Endothelial cell of umbilical vein (primary cell): Measurements from ENCODE around the gene CHST11. TPM values are rescaled to one million over a fixed set of nuclear protein-coding genes. Genes with fewer than 3 reads are reported as not detected.

Experiments used
- BruUV-seq: library from RNA; stranded (reverse); fragments of 400-500 nt; replicated peaks from 2 replicates; lab custom pipeline; 2021; lab: Mats Ljungman, UMichigan
- CTCF ChIA-PET: fragments of 300-600, 350-600 bp; sonication (Branson Sonifier 250); formaldehyde crosslinking; loops from one replicate; lab custom pipeline; 2021; ENCODE audit warnings: antibody characterized with exemption, inconsistent platforms; lab: Charles Lee
- POLR2A ChIA-PET: fragments of 300-600, 350-600 bp; sonication (Branson Sonifier 250); formaldehyde crosslinking; loops from one replicate; lab custom pipeline; 2021; ENCODE audit warnings: antibody characterized with exemption, inconsistent platforms; lab: Charles Lee
- DNase-seq: peaks from one replicate; pipeline ENCODE4 v3.0.0-alpha.2; 2011; ENCODE audit warnings: low read depth, low spot score
- FAIRE-seq: peaks from 2 replicates; lab custom pipeline; 2011; peaks lifted over from hg19 to GRCh38; lab: Jason Lieb, UNC
- H2AFZ ChIP-seq: 2 replicates; pipeline ENCODE4 v1.6.0; 2012; ENCODE audit warnings: low read depth, low read length, control low read depth, inconsistent platforms
- H3K27ac ChIP-seq: 2 replicates; pipeline ENCODE4 v1.5.1; 2011; ENCODE audit warnings: low read depth, mild to moderate bottlenecking, control low read depth, low read length, moderate library complexity; ENCODE audit not compliant: insufficient read depth
- H3K27me3 ChIP-seq, 2 experiments: 2 replicates each; pipeline versions ENCODE4 v1.6.0 to v1.6.1; 2011; ENCODE audit warnings: low read length in 2 of 2, mixed read lengths in 1 of 2; ENCODE audit not compliant: control insufficient read depth in 2 of 2, insufficient read depth in 2 of 2
- H3K36me3 ChIP-seq, 2 experiments: 2 replicates in 1 of 2; 3 replicates in 1 of 2; pipeline ENCODE4 v1.5.1; 2011; ENCODE audit warnings: low read length in 2 of 2, mild to moderate bottlenecking in 1 of 2, moderate library complexity in 1 of 2; ENCODE audit not compliant: control insufficient read depth in 2 of 2, insufficient read depth in 2 of 2; ENCODE audit errors: extremely low read depth in 1 of 2
- H3K4me1 ChIP-seq: 3 replicates; pipeline ENCODE4 v1.5.1; 2011; ENCODE audit warnings: mild to moderate bottlenecking, low read length; ENCODE audit not compliant: control insufficient read depth, insufficient read depth; ENCODE audit errors: extremely low read depth
- H3K4me2 ChIP-seq: 2 replicates; pipeline ENCODE4 v1.6.1; 2011; ENCODE audit warnings: low read length, control low read depth, mixed read lengths; ENCODE audit not compliant: insufficient read depth
- H3K4me3 ChIP-seq, 3 experiments: fragments of 200-600 bp in 1 of 3; sonication (generic), shearing (Covaris generic) in 1 of 3; replicated peaks in 1 of 3; 2 replicates each; pipeline ENCODE4 v1.5.1; 2011 to 2016; ENCODE audit warnings: control low read depth in 3 of 3, low read length in 3 of 3, mild to moderate bottlenecking in 2 of 3, inconsistent platforms in 1 of 3, low read depth in 1 of 3, moderate library complexity in 1 of 3; ENCODE audit not compliant: insufficient read depth in 1 of 3
- H3K79me2 ChIP-seq: 2 replicates; pipeline ENCODE4 v1.6.0; 2012; ENCODE audit warnings: low read length, inconsistent platforms; ENCODE audit not compliant: control insufficient read depth, insufficient read depth
- H3K9ac ChIP-seq: replicated peaks from 2 replicates; pipeline ENCODE3; 2011; ENCODE audit warnings: low read length, control low read depth; ENCODE audit not compliant: insufficient read depth; ENCODE audit errors: extremely low read depth
- H3K9me1 ChIP-seq: replicated peaks from 3 replicates; pipeline ENCODE4 v1.6.0; 2011; ENCODE audit warnings: mild to moderate bottlenecking, low read length; ENCODE audit not compliant: control insufficient read depth, insufficient read depth; ENCODE audit errors: extremely low read depth
- H3K9me3 ChIP-seq: replicated peaks from 2 replicates; pipeline ENCODE4 v1.5.1; 2012; ENCODE audit warnings: low read length, inconsistent platforms; ENCODE audit not compliant: control insufficient read depth, insufficient read depth
- H4K20me1 ChIP-seq: replicated peaks from 2 replicates; pipeline ENCODE3; 2011; ENCODE audit warnings: mild to moderate bottlenecking, low read length; ENCODE audit not compliant: control insufficient read depth, insufficient read depth; ENCODE audit errors: extremely low read depth
- EZH2 ChIP-seq: IDR thresholded peaks from 2 replicates; pipeline ENCODE4 v1.6.1; 2012; ENCODE audit warnings: borderline replicate concordance, low read depth, mild to moderate bottlenecking, moderate library complexity, low read length, inconsistent platforms; ENCODE audit not compliant: severe bottlenecking
- FOS ChIP-seq: IDR thresholded peaks from 2 replicates; pipeline ENCODE4 v1.6.1; 2011; ENCODE audit warnings: mild to moderate bottlenecking, low read length, moderate library complexity, borderline replicate concordance; ENCODE audit not compliant: insufficient read depth
- GATA2 ChIP-seq: IDR thresholded peaks from 2 replicates; pipeline ENCODE4 v1.7.0; 2011; ENCODE audit warnings: low read depth, mild to moderate bottlenecking, moderate library complexity, mixed read lengths, low read length; ENCODE audit not compliant: insufficient read length, insufficient read depth
- JUN ChIP-seq: IDR thresholded peaks from 2 replicates; pipeline ENCODE4 v1.6.1; 2011; ENCODE audit warnings: borderline replicate concordance, low read depth; ENCODE audit not compliant: insufficient read length, insufficient read depth
- MAX ChIP-seq: IDR thresholded peaks from 2 replicates; pipeline ENCODE4 v1.6.1; 2011; ENCODE audit not compliant: insufficient read depth, insufficient read length
- MYC ChIP-seq: IDR thresholded peaks from one replicate; pipeline ENCODE4 v1.6.1; 2011; ENCODE audit warnings: mild to moderate bottlenecking, low read depth, low read length
- POLR2A ChIP-seq: IDR thresholded peaks from 2 replicates; pipeline ENCODE4 v1.6.1; 2012; ENCODE audit warnings: low read depth, mild to moderate bottlenecking, control low read depth, low read length
- POLR2AphosphoS5 ChIP-seq: IDR thresholded peaks from 2 replicates; pipeline ENCODE4 v1.6.1; 2012; ENCODE audit warnings: low read depth, mild to moderate bottlenecking, control low read depth, low read length, moderate library complexity; ENCODE audit not compliant: insufficient read depth
- dilution Hi-C: fragments of 300-500 bp; cut with MboI; formaldehyde crosslinking; loops from one replicate; pipeline ENCODE4 v1.15.0; 2019; ENCODE audit warnings: low sequenced_read_pairs; ENCODE audit not compliant: extremely low pct_ligation_motif_present
- intact Hi-C: fragments of 100-400 bp; cut with micrococcal nuclease; formaldehyde crosslinking; loops from one replicate; pipeline ENCODE4 v1.10.0; 2022
- polyA plus RNA-seq, 4 experiments: library from polyadenylated mRNA; depleted of rRNA in 3 of 4; stranded (reverse) in 3 of 4; unstranded in 1 of 4; fragments of >200 nt; gene quantifications; 2 replicates each; pipeline versions ENCODE4 v1.2.1 to v1.2.3, GENCODE V29; 2011 to 2012; ENCODE audit warnings: missing spikeins in 1 of 4
- total RNA-seq: library from RNA; stranded (reverse); gene quantifications from 2 replicates; pipeline ENCODE4 v1.2.3, GENCODE V29; 2021
- TF ChIP-seq, protein P1 (sequence below), 2 donors: IDR thresholded peaks; 1 replicate in 1 of 2; 2 replicates in 1 of 2; pipeline ENCODE4 v1.5.1; 2011; ENCODE audit warnings: low read length in 2 of 2, mild to moderate bottlenecking in 2 of 2, moderate library complexity in 2 of 2, control low read depth in 1 of 2, inconsistent platforms in 1 of 2, low read depth in 1 of 2; ENCODE audit not compliant: insufficient read depth in 1 of 2; ENCODE audit errors: extremely low read depth in 1 of 2

CHST11 gene
- total and polyA plus RNA-seq, 2 donors (not counting 3 experiments of a cell fraction or from before 2014, with no cell fraction given), result 19.7 to 20.9 TPM

DNA sequence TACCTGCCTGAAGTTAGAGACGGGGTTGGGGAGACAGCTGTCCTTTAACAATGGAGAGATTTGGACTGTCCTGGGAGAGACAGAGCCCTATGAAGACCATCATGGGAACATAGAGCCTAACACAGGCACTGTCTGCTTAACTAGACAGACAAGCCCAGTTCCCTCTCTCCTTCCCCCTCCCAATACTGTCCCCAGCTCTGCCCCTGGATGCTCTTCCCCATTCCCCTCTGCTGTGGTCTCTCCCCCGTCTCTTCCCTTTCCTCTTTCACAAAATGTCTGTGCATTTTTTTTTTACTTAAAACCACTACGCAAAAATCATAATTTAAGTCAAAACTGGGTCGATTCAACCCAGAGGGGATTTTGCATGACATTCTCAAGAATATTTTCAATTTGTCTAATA, 232.9 kb downstream of the CHST11 start:
- H3K9me3 ChIP-seq, result no peaks in the 10 kb centered on the region
- DNase-seq (no peak), FAIRE-seq (no peak)
- peaks cover 2% of the 10 kb centered on the region for H3K79me2 ChIP-seq
- no peak overlapping the region for H3K4me3 ChIP-seq
- no peak overlapping the region for H3K27ac ChIP-seq
- H4K20me1 ChIP-seq, result no peaks in the 10 kb centered on the region
- no peaks in the 10 kb centered on the region for H3K36me3 ChIP-seq
- TF ChIP-seq, protein P1, sequence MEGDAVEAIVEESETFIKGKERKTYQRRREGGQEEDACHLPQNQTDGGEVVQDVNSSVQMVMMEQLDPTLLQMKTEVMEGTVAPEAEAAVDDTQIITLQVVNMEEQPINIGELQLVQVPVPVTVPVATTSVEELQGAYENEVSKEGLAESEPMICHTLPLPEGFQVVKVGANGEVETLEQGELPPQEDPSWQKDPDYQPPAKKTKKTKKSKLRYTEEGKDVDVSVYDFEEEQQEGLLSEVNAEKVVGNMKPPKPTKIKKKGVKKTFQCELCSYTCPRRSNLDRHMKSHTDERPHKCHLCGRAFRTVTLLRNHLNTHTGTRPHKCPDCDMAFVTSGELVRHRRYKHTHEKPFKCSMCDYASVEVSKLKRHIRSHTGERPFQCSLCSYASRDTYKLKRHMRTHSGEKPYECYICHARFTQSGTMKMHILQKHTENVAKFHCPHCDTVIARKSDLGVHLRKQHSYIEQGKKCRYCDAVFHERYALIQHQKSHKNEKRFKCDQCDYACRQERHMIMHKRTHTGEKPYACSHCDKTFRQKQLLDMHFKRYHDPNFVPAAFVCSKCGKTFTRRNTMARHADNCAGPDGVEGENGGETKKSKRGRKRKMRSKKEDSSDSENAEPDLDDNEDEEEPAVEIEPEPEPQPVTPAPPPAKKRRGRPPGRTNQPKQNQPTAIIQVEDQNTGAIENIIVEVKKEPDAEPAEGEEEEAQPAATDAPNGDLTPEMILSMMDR (IDR thresholded peaks at IDR 0.05; ENCODE audit: extremely low read depth in 1 of 2, insufficient read depth in 1 of 2, low read depth in 1 of 2, low read length in 2 of 2), result no peak
- TF ChIP-seq POLR2AphosphoS5 (no peak), MYC (no peak), FOS (no peak), EZH2 (no peak), GATA2 (no peak), JUN (no peak), POLR2A (no peak), MAX (no peak)
- ChIA-PET POLR2A (no interaction called here), CTCF (no interaction called here)
- peaks cover 9% of the 10 kb centered on the region for H3K4me1 ChIP-seq
- H3K9ac ChIP-seq, result no peak overlapping the region
- H2AFZ ChIP-seq, result no peak overlapping the region
- BruUV-seq, result no TSS peak
- dilution Hi-C loops, result no loop called here
- no peaks in the 10 kb centered on the region for H3K27me3 ChIP-seq
- H3K9me1 ChIP-seq, result no peaks in the 10 kb centered on the region
- intact Hi-C loops, result no loop called here
- no peak overlapping the region for H3K4me2 ChIP-seq
